Skin epidermis (tissue), 12 donors: ENCODE measurements around the gene CMSS1.
A peak's percentile ranks its signal among the peaks of the same experiment; 100 is the strongest.

ENCODE experiments used
- H3K27ac ChIP-seq, 21 experiments: fragments of 200-600 bp; sonication (generic) in 11 of 21; one replicate each; pipeline ENCODE4 v1.5.0; 2020; ENCODE audit warnings: mild to moderate bottlenecking in 3 of 21, inconsistent platforms in 2 of 21, moderate library complexity in 2 of 21
- H3K4me3 ChIP-seq, 7 experiments: fragments of 200-600 bp; sonication (generic) in 2 of 7; one replicate each; pipeline ENCODE4 v1.5.0; 2020; ENCODE audit warnings: inconsistent platforms in 2 of 7, mild to moderate bottlenecking in 2 of 7, moderate library complexity in 1 of 7

Gene CMSS1

GRCh38 chr3:100003609-100004503 lies 186.2 kb downstream of the CMSS1 start:
- H3K27ac ChIP-seq: peak overlapping the region in 9 of 21 experiments; percentile 13 to 79 (median 56)

GRCh38 chr3:100004931-100005330 lies 187.3 kb downstream of the CMSS1 start:
- H3K27ac ChIP-seq: peak overlapping the region in 2 of 21 experiments; percentile 17 to 36
- no peak overlapping the region for H3K4me3 ChIP-seq

More at GRCh38 chr3:100003609-100004503, 186.2 kb downstream of the CMSS1 start:
- H3K4me3 ChIP-seq: no peak overlapping the region

DNA sequence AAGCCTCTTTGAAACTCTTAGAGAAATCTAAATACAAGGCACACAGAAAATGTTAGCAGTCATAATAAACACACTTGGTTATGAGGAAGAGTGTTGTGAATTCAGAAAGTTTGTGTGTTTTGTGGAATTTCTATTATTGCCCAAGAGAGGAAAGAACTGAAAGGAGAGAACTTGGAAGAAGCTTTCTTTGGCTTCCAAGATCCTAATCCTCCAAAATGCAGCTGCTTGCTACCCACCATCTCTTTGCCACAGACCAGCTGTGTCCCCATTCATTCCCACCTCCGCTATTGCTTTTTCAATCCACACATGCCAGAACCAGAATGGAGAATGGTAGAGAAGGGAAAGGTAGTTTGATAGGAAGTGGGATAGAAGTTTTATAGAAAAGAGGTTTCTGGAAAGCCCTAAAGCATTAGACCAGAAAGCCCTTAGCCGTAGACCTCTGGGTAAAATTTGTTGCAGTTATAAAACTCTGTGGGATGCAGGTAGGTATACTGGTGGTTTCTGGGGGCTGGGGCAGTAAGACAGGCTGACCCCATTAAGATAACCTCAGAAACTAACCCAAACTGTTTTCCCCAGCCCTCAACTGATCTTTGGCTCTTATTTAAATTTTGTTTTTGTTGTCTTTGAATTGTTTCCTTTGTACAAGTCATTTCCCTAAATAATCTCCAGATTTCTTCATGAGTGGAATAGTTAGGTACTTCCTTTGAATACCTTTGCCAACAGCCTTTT lies 188.2 kb downstream of the CMSS1 start:
- peak overlapping the region in 18 of 21 experiments; percentile 2 to 65 (median 33) for H3K27ac ChIP-seq
- no peak overlapping the region for H3K4me3 ChIP-seq

GRCh38 chr3:100006570-100007271 lies 189.1 kb downstream of the CMSS1 start:
- H3K27ac ChIP-seq: peak overlapping the region in 17 of 21 experiments; percentile 2 to 65 (median 32)
- no peak overlapping the region for H3K4me3 ChIP-seq

DNA sequence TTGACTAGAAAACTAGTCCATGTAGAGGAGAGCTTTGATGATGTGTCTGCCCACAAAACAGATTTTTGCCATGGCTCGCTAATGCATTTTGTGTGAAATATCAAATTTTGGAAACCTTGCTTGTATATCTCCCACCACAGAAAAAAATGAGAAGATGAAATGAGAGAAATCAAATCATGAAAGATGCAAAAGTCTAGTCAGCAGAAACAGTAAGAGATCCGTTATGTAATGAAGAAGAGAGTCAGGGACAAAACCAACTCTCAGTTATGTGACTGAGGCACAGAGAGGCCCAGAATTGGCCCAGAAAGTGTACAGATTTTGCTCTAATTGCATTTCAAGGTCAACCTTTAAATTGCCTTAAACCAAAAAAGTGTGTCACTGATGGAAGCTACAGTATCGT lies 189.7 kb downstream of the CMSS1 start:
- Histone ChIP-seq H3K4me3 (no peak overlapping the region), H3K27ac (peak overlapping the region in 10 of 21 experiments; percentile 2 to 62 (median 28))

- Histone ChIP-seq H3K4me3 (no peak overlapping the region), H3K27ac (peak overlapping the region in 7 of 21 experiments; percentile 17 to 43 (median 26))
Observed at GRCh38 chr3:100008081-100008698, 190.5 kb downstream of the CMSS1 start.

DNA sequence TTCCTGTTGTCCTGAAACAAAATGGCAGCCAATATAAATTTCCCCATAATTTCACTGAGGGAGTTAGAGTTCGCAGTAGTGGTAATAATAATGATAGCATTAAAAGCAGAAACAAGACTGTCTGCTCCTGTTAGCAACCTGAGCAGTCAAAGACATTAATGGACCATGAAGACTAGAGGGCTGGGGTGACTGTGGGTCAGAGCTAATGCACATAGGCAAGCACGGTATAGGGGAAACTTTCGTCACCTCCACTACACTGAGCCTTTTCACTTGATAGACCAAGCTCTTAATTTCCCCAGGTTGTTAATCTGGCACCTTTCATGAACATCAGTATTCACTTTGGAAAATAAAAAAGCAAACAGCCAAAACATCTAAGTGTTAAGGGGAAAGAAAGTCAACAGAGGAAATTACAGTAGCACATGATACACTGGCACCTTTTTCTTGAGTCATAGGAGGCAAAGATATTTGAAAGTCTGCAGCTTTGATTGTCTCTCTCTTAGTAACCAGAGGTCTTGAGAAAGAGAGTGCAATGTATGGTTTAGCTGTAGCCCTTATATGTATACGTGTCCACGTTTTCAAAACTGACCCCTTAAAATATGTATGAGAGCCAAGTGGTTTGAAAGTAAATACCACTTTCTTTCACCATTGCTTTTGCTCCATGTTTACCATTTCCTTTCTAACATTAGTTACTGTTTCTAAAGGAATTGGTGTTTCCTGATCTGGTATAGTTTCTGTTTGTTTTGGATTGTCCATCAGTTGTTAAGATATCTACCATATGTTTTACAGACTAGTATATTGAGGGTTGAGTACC lies 191.8 kb downstream of the CMSS1 start:
- Histone ChIP-seq H3K4me3 (no peak overlapping the region), H3K27ac (peak overlapping the region in 3 of 21 experiments; percentile 22 to 31 (median 24))

DNA sequence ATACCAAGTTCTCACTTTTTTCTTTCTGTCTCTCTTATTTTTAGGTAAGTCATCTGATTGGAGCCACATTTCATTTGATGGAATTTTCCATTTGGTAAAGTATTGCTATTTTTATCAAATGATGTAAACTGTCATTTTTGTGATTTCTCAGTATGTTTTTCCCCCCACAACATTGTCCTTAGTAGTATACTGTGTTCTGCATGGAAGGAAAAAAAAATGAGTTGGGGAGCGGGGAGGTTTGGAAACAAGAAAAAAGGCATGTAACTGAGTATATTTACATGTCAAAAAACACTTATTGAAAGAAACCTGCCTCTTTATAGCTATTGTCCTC lies 192.4 kb downstream of the CMSS1 start:
- Histone ChIP-seq H3K4me3 (no peak overlapping the region), H3K27ac (peak overlapping the region in 1 of 21 experiments; percentile 22)

GRCh38 chr3:100018806-100019205 lies 201.1 kb downstream of the CMSS1 start:
- no peak overlapping the region for H3K27ac ChIP-seq

DNA sequence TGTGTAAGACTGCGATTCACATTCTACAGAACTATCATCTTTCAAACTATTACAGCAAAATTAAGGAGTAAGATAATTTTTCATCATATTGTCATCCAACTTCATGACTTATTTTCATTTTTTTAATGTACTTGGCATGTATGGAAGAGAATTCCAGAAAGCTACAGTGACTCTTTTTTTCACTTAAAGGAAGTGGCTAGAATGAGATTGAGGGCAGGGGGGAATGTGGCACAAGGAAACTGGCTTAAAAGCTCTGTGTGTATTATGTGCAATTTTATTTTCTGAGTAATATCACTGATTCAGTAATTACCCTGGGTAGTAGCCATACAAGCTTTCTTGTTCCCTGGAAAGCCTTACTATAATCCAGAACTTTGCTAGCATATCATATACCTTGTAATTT lies 202.1 kb downstream of the CMSS1 start:
- H3K27ac ChIP-seq: no peak overlapping the region
- H3K4me3 ChIP-seq: no peak overlapping the region

More at GRCh38 chr3:100018806-100019205, 201.1 kb downstream of the CMSS1 start:
- no peak overlapping the region for H3K4me3 ChIP-seq

GRCh38 chr3:100020876-100021644 lies 203.4 kb downstream of the CMSS1 start:
- no peak overlapping the region for H3K4me3 ChIP-seq
- peak overlapping the region in 11 of 21 experiments; percentile 12 to 75 (median 49) for H3K27ac ChIP-seq

- H3K27ac ChIP-seq: peak overlapping the region in 16 of 21 experiments; percentile 13 to 82 (median 65)
Observed at GRCh38 chr3:100022506-100022905, 204.8 kb downstream of the CMSS1 start.

DNA sequence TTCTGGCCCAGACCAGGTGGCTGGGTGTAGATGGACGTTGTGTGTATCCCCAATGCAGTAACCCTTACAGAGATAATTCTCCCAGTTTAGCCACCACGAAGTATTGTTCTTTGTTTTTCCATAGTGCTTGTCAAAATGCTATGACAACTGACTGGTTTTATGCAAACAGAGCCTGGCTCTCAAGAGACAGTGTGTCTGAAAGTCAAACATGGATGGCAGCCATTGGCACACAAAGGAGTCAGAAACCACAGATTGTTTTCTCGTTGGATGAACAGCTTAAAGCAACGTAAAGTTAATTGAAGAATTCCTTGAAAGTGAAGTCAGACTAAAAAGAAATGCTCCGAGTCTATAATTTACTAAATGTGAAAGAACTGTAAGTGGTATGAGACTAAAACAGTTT lies 205.5 kb downstream of the CMSS1 start:
- H3K4me3 ChIP-seq: no peak overlapping the region
- H3K27ac ChIP-seq: peak overlapping the region in 16 of 21 experiments; percentile 13 to 82 (median 65)

More at GRCh38 chr3:100022506-100022905, 204.8 kb downstream of the CMSS1 start:
- H3K4me3 ChIP-seq: no peak overlapping the region

DNA sequence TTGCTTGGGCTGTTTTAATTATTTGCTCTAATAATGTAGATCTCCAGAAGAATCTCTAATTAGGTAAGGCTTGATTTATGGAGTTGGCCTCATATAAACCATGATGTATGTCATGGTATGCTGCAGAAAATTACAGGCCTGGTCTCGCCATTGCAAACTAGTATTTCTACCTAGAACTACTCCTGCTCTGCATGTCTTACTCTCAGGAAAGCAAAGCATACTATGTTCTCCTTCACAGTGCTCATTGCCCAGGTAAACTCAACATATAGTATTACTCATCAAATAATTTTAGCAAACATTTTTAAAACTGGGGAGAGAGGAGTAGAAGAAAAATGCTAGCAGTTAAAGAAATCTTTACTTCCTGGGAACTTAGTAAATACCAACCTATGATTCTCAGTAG lies 205.9 kb downstream of the CMSS1 start:
- H3K27ac ChIP-seq: peak overlapping the region in 16 of 21 experiments; percentile 13 to 82 (median 54)
- no peak overlapping the region for H3K4me3 ChIP-seq

DNA sequence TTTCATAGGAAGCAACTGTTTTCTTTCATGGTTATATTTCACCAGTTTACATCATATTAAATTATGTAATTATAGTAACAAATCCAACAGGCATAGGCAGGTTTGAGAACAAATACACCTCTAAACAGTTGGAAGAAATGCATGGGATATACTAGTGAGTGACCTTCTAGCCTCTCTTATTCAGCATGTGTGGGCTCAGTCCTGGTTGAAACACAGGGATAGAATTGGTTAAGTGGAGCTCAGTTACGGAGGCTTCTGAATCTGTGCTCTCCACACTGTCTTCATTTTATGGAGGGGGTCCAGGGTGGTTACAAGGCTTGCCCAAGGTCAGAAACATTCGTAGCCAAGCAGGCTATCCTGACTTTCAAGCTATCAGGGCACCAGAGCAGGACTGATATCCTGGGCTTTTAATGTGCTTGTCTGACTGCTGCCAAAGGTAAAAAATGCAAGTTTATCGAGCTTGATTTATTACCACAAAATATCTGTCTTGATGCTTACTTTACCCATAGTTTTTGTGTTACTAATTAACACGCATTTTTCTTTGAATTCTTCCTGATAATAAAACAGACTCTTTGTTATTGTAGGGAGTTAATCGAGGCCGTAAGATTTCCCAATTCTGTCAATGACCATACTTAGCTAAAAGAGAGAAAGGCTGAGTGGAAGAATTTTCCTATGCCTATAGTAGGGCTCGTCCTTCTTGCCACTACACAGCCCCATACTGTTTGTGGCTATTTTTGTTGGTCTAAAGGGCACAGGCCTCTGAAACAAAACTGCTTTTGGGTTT lies 207.1 kb downstream of the CMSS1 start:
- peak overlapping the region in 15 of 21 experiments; percentile 7 to 82 (median 52) for H3K27ac ChIP-seq
- H3K4me3 ChIP-seq: no peak overlapping the region

- H3K4me3 ChIP-seq: no peak overlapping the region
- no peak overlapping the region for H3K27ac ChIP-seq
Observed at GRCh38 chr3:100027321-100027720, 209.7 kb downstream of the CMSS1 start.

- Histone ChIP-seq H3K4me3 (no peak overlapping the region), H3K27ac (no peak overlapping the region)
Observed at GRCh38 chr3:100029052-100029451, 211.4 kb downstream of the CMSS1 start.
